Measurements from ENCODE around the gene LIMCH1.

Gene LIMCH1

DNA sequence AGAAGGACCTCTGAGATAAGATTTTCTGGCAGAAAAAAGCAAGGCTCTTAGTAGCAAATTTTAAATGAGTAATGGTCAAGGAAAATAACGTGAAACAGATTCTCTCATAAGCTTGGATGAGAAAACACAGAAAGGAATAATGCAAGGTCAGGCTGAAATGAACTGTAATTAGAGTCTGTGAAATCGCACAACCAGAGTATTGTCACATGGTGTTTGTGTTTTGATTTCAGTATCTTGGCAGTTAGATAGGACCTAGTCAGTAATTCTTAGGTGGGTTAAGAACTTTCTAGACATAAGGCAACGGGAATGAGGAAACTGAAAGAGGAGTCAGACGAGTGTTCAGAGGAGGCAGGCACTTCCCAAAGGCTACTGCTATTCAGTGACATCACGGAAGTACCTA lies 34.6 kb downstream of the LIMCH1 start:
- DNase-seq, result no peak

DNA sequence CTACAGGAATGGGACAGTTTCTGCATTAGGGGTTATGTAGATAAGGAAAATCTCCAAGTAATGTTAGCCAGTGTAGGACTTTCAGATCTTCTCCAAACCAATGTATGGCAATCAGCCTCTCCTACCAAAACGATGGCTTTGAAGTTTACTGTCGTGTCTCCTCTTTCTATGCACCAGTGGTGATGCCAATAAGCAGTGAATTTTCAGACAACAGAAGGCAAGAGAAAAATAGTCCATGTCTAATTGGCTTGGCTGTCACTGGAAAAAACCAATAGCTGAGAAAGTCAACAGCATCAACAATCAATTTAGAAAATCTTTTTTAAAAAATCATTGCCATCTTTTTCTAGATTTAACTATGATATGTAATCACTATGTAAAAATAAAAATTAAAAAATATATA lies 35.0 kb downstream of the LIMCH1 start:
- DNase-seq, result no peak

DNA sequence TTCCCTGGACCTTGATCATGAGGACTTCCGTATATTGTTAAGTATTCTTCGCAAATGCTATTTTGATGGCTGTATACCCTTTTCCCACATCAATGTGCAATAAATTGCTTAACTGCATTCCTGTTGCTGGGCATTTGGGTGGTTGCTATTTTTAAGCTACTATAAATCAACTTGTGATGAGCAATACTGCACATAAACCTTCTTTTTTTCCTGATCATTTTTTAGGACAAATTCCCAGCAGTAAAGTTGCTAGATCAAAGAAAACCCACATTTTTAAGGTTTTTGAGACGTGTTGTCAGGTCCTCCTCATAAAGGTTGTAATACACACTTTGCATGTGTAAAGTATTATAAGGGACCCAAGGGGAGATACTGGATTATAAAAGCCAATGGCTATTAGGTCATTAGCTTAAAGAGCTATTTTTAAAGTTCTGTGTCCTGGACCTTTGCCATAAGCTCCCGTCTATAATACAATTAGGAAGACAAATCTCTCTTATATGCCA lies 35.6 kb downstream of the LIMCH1 start:
- DNase-seq, result no peak

DNA sequence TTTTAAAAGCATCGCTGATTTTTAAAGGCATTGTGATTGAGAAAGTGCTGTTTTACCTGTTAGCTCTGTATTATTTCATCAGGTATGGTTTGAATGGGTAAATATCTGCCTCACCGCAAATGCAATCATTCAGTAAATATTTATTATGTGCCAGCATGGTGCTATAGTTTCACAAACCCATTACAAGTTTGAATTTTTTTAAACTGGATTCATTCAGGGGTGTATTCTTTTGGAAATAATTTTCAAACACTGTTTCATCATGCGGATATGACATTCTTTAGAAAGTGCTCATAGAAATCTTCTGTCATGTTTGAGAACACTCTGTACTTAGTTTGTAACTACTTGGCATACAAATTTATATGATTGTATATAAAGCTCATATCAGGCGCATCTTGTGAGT lies 37.2 kb downstream of the LIMCH1 start:
- DNase-seq, result no peak

DNA sequence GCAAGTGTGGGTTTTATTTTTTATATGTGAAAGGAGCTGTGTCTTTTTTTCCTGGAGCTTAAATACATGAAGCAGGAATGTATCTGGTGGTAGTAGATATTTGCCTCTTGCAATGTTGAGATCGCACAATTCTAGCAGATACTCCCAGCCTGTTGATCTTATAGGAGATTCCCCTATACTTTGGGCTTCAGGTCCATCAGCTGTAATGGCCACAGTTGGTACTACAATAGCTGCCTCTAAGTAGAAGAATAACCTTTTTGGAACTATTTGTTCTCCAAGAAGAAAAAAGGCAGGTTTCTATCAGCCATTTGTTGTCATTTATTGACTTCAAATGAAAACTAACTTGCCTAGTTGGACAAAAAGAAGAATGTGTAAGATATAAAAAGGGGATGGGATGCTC lies 37.7 kb downstream of the LIMCH1 start:
- no peak for DNase-seq

DNA sequence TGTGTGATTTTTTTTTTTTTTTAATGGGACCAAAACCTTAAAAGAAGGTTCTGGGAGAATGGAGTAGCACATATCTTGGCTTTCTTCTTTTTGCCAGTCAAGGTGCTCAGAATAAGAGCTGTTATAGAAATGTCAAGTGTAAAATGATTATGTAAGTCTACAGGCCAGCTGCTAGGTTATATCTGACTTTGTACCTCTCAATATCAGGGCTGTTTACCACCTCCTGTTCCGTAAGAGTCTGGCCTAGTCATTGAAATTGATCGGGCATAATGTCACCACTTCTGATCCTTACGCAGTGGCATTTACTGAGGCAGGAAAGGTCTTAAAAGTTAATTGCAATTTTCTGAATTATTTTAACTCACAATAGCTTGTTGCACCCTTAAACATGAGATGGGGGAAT lies 41.1 kb downstream of the LIMCH1 start:
- DNase-seq, result no peak

DNA sequence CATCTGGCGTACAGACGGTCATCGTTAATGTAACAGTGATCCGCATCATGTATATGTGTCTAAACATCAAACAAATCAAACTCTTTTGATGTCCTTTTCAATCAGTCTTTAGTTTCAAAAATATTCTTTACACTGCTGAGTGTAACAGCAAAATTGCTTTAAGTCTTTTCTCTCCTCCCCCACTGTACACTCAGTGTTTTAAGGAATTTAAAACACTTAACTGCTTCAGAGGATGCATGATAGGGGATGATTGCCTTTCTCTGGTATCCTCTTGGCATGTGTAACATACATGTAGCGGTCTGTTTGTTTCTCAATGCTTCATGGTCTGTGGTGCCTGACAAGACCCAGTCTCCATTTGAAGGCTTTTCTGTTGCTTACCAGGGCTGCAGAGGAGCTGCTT lies 41.6 kb downstream of the LIMCH1 start:
- DNase-seq, result no peak

DNA sequence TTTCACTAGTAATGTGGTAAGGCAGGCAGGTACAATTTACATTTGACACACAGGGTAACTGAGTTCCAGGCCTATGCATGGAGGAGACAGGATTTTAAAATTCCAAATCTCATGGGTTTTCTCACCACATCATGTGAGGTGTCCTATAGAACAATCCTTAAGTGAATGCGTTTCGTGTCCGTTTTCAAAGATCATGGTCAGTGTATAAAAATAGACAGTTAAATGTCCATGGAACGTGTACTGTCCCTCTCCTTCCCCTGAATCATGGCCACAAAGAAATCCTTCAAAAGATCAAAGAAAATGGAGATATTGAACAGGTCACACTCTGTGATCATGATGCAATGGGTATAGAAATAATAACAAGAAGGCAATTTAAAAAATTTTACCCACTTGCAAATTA lies 42.0 kb downstream of the LIMCH1 start:
- DNase-seq, result no peak

DNA sequence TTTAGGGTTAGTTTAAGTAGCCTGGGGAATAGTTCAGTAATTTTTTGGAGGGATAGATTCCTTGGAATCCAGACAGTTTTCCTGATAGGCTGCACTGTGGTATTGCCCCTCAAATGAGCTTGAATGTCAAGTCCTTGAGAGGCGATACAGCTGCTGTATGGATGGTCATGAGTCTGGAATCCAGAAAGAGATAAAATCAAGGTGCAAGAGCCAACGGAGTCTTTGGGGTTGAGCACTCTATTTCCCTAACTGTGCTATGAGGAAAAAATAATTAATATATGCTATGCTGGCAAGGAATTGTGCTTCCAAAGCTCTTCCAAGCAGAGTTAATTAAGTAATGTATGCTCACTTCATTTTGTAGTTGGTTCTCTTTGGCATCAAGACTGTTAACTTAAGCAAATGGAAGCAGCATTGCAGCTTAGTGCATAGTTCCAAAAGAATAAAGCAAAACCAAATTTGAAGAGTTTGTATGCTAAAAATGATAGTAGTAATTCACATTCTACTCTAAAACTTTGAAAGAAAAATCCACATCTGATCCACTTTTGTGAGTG lies 48.8 kb downstream of the LIMCH1 start:
- no peak for DNase-seq

DNA sequence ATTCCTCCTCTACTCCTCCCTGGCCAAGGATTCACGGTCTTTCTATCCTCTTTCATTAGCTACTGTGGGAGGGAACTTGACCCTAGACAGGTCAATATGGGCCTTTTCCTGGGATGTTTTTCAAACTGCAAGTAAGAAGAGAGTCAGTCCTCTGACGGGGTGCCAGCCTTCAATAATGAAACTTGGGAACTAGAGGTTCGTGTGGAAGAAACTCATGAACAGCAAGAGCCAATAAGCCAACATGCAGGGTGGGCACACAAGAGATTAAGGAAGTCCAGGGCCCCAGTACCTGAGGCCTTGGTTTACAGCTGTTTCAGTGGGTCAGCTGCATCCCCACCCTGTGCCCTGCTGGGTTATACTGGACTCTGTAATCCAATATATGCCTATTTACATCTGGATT lies 49.3 kb downstream of the LIMCH1 start:
- no peak for DNase-seq

DNA sequence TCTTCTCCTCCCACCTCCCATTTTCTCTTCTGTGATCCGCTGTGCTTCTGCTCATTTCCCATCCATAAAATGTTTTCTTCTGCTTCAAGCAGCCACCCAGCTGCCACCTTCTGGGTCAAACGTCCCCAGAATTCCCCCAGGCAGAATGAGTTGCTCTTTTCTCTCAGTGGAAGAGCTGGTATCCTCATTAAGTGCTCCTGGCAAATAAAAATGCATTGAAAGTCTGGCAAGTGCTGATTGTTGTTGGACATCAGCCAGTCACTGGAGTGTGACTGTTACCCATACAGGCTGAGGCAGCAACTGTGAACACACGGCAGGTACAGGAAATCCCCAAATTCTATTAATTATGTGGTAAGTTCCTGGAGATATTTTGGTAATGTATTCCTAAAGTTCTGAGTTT lies 52.6 kb downstream of the LIMCH1 start:
- no peak for DNase-seq

DNA sequence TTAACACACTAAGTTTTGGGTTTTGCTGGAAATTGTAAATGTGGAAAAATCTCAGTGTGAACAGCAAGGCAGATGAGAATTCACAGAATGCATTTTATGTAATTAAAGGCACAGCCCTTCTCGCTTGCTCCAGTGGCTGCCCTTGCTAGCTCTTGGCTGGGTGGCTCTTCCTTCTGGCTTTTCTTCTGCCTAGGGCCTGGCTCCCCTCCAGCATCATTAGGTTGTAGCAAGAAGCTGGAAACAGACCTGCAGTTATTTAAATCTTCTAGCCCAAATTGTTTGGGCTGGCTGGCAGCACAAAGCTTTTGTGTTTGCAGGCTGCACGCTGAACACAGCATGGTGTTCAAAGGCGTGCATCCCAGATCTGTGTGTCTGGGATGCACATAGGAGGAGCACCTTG lies 56.5 kb downstream of the LIMCH1 start:
- DNase-seq, result no peak

DNA sequence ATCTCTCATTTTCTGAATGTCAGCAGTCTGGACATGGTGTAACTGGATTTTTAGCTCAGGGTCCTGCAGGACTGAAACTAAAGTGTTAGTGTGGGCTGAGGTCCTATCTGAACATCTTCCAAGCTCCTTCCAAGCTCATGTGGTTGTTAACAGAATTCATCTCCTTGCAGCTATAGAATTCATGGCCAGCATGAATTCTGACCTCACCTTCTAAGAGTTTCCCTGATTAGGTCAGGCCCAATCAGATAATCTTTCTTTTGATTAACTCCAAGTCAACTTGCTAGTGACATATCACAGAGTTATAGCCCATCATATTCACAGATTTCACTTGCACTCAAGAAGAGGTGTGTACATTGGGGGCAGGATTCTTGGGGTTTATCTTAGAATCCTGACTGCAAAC lies 59.5 kb downstream of the LIMCH1 start:
- no peak for DNase-seq

DNA sequence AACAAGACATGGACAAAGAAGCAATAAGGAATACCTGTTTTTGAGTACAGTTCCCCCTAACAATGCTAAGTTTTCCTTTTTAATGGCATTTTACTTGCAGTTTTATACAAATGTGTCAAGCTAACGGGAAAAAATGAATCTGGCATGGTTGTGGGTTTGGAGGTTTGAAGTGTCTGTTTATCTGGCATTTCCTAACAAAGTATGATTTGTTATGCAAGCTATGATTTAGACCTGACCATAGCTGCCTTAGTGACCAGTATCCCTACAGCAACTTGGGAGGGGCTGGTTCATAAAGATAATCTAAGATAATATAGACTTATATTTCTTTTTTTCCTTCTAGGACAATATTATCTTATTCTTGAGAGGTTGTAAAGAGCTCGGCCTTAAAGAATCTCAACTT lies 60.6 kb downstream of the LIMCH1 start:
- no peak for DNase-seq

DNA sequence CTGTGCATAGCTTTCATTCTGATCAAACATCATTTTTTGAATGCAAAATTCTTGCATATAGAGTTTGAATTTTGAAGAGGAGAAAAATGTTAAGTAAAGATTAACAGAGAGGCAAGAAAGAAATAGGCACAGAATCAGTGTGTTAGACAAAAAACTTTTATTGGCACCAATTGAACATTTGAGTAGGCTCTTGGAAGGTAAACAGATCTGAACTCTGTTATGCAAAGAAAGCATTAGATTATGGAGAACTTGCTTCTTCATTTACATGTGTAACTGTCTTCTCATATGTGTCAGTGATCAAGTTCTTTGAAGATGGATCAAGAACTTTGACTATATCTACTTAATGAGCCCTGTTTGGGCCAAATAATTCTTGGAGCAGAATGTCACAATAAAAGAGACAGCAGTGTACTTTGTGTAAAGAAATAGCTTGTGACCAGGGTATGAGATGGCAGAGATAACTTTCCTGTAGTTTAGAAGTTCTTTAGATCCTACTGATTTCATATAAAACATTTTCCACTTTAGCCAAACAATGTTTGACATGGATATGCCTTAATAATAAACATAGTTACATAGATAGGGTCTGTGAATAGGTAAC lies 61.3 kb downstream of the LIMCH1 start:
- no peak for DNase-seq

DNA sequence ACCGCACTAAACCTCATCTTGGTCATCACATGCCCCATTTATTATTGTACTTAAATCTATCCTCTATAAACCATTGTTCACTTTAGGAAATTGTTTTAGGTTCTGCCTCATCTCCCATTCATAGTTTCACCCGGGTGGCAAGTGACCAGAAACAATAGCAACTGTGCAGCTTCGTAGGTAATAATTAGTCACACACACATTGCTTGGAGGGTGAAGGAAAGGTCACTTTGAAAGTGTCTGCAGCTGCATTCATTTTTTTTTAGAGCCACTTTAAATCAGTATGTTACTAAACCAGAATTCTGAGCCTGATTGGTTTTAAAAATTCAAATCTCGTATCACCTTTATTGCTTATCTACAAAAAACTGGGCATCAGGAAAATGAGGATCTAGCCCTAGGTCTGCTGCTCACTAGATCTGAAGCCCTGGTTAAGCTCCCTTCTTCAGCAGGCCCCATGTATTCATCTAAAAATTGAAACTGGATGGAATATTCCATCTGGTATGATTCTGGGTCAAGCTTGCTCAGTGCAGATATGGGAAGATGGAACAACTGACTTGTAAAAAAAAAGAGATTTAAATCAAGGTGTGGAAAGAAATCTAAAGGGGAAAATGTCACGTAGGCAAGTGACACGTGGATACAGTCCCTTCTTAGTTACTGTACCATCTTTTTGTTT lies 62.4 kb downstream of the LIMCH1 start:
- DNase-seq, result no peak

DNA sequence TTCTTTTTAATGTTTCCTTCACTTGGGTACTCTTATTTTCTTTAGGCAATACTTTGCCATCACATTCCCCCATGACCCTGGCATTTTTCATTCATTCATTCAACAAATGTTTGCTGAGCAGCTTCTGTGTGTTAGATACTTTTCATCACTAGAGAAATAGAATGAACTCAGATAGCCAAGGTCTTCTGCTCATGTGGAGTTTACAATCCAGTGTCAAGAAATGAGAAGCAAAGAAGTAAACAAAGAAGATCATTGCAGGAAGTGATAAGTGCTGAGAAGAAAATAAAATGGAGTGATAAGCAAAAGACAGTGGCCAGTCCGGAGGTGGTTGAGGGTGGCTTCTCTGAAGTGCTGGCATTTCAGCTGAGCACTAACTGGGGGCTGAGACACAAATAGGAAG lies 63.1 kb downstream of the LIMCH1 start:
- no peak for DNase-seq

DNA sequence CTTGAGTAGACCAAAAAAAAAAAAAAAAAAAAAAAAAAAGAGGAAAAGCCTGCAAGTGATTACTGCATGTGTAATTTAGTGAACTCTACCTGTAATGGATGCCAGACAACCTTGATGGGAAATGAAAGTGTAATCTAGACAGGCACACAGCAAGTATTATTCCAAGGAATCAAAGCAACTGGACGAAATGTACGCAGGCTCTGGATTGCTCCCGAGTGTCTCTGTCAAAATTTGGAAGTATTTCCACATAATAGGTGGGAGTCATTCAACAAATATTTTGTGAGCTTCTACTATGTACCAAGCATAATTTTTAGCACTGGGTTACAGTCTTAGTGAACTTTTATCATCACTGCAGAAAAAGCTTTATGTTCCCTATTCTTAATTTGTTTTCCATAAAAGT lies 64.2 kb downstream of the LIMCH1 start:
- no peak for DNase-seq

DNA sequence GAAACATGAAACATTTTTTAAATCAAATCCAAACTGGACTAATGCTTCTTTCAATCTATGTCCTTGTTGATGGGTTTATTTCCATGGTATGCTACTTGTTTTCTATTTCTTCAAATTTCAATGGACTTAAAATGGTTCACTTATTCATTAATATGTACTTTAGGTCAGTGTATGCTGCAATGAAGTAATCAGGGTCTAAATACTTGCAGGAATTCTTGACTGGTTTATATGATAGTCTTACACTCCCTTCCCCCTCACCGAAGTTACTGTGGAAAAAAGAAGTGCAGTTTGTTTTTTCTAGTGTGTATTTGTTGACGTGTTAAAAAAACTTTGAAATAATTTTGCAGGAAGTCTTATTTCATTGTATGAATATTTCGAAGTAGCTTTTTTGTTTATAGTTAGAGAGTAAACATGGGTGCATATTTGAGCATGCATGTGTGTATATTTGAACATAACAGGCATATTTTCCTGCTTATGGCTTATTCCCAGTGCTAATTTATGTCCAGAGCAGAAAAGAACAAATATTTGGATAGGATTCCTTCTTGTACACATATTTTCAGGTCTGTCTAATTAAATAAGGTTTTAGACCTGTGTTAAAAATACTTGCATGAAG lies 65.0 kb downstream of the LIMCH1 start:
- no peak for DNase-seq

DNA sequence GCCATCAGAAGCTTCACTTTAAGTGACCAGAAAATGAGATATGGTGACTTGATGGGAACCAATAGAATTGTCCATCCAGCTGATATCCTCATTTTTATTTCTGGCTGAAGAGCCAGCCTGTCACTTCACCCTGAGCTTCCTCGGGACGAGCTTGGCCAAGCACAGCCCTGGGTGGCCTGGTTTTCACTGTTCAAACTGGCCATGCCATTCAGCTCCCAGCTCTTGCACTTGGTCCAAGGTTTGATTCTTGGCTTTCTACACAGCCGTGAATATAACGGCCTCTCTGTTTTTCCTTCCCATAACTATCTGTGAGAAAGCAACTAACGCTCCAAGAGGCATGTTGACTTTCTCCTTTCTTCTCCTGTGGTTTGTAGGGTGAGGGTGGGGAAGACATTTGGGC lies 71.9 kb downstream of the LIMCH1 start:
- no peak for DNase-seq

DNA sequence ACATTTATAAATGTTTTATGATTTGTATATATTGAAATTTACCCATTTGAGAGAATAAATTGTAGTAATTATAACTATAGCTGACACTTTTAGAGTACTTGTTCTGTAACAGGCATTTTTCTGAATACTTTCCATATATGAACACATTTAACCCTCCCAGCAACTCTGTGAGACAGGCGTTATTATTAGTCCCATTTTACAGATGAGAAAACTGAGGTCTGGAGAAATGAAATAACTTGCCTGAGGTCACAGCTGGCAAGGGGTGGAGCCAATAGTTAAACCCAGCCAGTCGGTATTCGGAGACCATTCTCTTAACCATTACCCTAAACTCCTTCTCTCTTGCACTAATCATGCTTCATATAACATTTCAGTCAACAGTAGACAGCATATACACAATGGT lies 72.5 kb downstream of the LIMCH1 start:
- no peak for DNase-seq

DNA sequence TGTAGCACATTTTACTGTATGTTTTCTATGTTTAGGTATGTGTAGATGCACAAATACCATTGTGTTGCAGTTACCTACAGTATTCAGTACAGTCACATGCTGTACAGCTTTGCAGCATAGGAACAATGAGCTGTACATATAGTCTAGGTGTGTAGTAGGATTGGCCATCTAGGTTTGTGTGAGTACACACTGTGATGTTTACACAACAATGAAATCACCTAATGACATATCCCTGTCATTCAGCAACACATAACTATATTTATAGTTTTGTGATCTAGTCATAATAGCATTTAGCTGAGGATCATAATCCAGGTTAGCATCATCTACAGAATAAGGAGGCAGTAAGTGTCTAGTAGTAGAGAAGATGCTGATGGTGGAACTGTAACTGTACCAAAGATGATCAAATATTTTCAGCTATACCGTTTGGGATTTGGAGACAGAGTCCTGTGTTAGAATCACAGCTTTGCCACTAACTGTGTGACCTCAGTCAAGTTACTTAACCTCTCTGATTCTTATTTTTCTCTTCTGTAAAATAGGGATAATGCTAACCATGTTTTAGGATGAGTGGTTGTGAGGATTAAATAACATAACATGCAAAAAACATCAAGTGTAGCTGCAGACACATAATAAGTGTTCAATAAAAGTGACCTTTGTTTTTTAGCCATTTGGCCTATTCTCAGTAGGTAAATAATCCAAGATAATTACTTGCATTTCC lies 73.3 kb downstream of the LIMCH1 start:
- no peak for DNase-seq

Data from CD4-positive, alpha-beta T cell treated with Interleukin-21 for 1 hour (primary cell).